ENCODE data around the gene KRT20.
"Not testable (repeated sequence)": the region's sequence is repeated elsewhere in the genome, so short reads cannot be mapped to it uniquely, and the experiment has no call there.

KRT20 gene

DNA sequence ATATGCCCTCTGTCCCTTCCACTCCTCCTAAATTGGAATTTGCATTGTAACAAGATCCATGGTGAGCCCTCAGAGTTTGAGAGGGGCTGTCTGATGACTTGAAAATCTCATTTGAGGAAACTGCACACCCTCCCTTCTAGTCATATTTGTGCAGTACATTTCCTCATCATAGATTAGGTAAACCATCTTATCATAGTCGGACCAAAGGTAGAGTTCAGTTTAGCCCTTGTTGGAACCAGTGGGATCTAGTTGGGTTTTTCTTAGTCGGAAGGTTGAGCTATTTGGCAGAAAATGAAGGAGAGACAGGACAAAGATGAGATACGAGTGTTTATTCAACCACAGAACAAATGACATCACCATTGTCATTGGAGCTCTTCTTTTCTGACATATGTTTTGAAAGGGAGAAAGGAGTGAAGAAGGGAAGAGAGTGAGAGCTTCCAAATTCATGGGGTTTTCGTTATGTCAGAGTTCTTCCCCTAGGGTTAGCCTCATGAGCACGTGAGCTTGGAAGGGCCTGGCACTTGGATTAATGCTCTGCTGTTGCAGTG, 15.8 kb upstream of the KRT20 start:
- DNase-seq (ENCODE audit: low read depth): no peak

DNA sequence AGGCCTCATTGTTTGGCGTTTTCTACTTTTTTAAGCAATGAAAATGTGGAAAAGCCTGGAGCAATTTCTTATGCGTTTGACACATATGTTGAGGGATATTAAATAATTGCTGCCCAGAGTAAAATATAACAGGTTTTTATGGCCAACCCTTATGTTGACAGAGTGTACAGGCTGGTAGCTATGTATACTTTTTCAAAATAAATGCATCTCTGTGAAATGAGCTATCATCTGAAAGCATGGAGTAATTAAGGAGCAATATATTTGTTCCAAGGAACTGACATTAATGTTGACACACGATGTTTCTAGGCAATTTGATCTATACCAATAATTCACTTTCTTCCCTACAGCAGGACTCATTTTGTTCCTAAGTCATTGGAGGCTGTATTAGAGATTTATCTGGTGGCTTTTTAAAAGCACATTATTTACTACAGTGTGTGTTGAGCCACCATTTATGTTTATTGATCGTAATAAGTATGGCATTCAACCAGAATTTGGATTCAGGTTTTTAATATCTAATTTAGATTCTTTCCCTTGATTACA, 11.9 kb upstream of the KRT20 start:
- DNase-seq (ENCODE audit: low read depth): no peak

DNA sequence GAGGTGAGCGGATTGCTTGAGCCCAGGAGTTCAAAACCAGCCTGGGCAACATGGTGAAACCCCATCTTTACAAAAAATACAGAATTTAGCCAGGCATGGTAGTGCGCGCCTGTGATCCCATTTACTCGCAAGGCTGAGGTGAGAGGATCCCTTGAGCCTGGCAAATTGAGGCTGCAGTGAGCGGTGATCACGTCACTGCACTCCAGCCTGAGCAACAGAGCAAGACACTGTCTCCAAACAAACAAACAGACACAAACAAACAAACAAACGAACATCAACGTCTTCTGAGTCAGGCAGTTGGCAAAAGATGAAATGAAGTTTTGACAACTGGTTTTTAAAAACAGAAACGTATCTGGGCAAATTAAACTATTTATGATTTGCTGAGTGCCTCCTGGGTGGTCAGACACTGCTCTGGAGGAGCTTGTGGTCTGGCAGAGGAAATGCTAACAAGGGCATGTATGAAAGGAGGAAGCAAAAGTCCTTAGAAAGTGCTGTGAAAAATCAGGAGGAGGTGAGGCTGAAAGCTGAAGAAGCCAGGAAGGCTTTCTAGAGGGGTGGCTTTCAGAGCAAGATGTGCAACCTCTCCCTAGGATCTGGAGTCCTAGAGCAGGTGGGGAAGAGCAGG, 10.2 kb upstream of the KRT20 start:
- peak; percentile 30 for DNase-seq (ENCODE audit: low read depth)

DNA sequence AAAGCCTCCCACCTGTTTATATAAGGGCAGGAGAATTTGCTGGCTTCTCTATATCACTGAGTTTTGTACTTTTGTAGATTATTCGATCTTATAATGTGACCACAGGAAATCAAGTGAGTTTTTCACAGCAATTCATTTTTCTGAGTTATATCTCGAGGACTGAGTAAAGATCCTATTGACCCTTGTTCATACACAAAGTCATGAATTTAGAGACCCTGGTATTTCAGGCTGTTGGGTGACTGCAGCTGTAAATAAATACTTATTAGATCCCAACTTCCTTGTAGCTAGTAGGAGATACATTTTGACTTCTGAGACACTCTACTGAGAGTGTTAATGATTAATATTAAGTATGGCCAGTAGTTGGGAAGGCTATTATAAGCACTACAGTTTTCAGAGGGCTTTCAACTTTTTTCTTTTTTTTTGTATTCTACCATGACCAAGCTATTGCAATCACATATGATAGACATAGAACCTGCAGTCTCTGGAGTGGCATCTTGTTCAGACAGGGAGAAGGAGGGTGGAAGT, 3.2 kb upstream of the KRT20 start:
- no peak for DNase-seq (ENCODE audit: low read depth)

DNA sequence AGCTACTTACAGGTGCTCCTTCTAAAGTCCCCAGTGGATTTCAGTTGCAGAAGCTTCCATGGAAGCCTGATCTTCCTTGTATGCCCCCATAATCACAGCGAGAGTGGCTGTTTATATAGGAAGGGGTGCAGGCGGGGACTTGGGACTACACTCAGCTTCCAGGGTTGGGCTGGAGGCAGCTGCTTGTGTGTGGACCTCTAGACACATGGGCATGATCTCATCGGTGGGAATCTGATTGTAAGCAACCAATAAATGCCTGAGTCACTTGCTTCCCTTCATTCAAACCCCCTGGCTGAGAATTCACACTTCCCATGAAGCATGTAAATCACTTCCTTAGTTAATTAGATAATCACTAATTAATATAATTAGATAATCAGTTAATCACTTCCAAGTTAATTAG, 1.0 kb upstream of the KRT20 start:
- DNase-seq (ENCODE audit: low read depth): peak; percentile 62

DNA sequence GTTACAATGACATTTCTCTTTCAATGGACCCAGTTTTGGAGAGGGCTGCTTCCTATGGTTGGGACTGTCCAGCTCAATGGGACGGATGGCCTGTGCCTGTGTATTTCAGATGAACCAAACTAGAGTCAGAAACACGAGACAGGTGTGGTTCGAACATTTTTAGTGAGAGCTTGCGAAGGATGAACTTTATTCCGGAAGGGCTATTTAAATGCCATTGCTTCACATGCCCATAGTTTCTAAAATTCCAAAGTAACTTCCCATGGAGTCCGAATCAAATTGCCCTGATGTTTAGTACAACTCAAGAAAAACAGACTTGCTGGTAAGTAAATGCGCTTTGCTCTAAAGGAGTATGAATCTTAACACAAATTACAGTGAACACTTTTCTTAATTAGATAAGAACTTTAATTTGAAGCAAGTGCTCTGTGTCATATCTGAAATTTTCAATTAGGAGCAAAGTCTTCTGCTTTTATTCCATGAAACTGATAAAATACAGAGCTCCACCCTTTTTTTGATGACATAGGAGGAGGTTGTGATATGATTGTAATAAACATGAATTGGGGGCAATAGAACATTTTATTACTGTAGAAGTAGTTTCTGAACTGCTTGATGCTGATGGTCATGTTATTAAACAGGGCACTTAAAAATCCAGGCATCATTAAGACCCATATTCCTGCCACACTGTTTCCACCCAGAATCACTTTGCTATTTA, 1.3 kb downstream of the KRT20 start:
- DNase-seq (ENCODE audit: low read depth): no peak

DNA sequence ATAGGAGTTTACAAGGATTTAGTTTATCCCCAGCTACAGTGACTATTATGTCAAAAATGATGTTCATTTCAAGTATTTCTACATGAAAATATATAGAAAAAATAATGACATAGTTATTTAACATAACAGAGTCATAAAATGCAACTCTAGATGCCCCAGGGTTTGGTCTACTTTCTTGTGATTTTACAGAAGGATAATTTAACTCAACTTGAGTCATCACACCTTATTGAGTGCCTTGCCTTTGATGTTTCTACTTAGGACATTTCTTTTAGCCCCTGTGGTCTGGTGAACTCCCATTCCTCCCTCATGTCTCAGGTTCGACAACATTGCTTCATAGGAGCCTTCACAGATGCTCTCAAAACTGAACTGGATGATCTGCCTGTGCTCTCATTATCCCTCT, 2.0 kb downstream of the KRT20 start:
- no peak for DNase-seq (ENCODE audit: low read depth)

DNA sequence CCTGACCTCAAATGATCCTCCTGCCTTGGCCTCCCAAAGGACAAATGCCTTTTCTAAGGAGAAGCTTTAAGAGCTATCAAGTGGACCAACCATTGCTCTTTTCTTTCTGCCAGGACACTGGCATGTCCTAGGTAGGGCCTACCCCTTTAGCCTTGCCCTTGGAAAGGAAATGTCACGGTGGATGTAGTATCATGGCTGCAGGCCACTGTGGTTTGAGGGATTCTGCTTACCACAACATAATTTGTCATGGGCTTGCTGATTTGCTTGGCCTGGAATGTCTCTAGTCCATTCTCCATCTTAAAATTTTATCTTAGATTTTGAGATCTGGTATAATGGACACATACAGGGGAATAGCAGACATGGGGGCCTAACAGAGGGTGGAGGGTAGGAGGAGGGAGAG, 6.0 kb downstream of the KRT20 start:
- no peak for DNase-seq (ENCODE audit: low read depth)

DNA sequence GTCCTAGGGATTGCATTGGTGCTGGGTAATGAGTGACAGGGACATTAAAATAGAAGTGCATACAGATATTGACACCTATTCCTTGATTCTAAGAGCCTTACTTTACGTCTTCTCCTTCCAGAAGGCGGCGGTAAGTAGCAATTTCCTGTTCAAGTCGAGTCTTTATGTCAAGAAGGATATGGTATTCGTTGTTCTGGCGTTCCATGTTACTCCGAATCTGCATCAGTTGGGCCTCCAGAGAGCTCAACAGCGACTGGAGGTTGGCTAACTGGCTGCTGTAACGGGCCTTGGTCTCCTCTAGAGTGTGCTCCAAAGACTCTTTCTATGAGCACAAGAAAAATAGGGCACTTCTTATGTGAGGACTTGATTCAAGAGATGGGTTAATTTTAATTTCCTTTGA, 7.0 kb downstream of the KRT20 start:
- DNase-seq (ENCODE audit: low read depth): no peak

DNA sequence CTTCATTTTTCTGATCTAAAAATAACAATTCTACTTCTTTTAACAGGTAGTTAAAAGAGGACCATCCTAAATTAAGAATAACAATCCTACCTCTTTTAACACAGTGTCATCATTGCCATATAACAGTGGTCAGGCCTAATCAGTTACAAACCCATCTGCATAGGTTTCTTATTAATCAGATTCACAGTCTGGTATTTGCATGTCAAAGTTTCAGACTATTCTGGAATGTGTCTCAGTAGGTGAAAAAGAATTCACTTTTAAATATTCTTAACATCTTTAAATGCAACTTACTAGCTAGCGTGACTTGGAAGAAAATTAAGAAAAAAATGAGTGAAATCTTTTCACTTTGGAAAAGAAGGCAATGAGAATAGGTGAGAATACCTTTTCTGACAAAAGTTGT, 11.2 kb downstream of the KRT20 start:
- DNase-seq (ENCODE audit: low read depth): peak; percentile 30

DNA sequence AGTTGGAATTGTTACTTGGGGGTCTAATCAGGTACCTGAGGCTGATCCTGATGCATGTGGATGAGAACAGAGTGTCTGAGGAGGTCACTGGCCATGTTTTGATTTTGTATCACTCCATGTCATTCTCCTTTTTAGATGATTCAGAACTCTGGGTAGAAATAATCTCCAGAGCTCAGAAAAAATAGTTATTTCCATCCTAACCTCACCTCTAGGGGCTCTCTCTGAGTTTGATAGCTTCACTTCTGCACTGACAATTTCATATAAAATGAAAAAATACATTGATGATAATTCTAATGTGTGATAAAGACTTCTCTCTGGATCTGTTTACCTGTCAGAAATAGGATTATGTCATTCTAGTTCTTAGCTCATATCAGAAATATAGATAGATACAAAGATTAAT, 11.8 kb downstream of the KRT20 start:
- no peak for DNase-seq (ENCODE audit: low read depth)

DNA sequence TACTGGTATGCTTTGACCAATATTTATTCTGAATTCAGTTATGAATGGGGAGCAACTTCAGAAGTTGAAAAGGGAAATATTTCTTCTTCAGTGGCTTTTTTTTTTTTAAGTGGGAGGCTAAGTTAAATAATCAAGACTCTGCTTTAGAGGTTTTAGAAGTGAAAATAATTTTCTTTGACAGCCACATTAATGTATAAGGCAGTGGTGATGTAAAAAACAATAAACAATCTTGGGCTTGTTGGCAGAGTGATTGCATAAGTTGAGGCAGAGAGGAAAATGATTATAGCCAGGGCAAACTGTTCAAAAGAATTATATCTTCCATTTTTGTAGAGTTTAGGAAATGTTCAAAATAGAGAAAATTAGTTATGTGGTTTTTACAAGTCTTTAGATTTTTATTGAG, 12.6 kb downstream of the KRT20 start:
- peak; percentile 50 for DNase-seq (ENCODE audit: low read depth)

DNA sequence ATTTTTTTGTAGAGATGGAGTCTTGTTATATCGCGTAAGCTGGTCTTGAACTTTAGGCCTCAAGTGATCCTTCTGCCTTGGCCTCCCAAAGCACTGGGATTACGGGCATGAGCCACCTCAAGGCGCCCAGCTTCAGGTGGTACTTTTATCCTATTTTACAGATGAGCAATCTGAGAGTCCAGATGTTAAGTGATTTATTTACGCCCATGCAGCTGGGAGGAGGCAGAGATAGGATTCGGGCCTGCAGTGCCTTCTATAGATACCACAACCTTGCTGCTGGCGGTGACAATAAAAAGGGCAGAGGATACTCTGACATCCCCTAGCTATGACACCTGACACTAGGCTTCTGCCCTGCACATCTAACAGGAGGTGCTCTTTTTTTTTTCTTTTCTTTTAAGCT, 13.7 kb downstream of the KRT20 start:
- DNase-seq (ENCODE audit: low read depth): no peak

DNA sequence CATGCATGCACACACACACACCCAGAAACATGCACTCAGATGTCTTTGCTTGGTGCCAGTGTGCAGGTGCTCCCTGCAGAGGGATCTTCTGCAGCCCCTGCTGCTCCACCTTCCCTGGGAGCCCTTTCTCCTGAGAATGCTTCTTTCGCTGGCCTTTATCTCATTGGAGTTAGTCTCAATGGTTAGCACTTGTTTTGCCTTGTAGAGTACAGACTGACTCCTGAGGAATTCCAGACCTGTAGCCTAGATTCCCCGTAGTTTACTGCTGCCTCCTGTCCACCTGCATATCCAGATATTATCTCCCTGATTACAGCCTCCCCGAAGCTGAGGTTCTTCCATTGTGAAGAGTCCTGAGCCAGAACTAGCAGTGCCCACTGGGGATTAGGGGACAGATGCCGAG, 14.9 kb downstream of the KRT20 start:
- DNase-seq (ENCODE audit: low read depth): no peak

DNA sequence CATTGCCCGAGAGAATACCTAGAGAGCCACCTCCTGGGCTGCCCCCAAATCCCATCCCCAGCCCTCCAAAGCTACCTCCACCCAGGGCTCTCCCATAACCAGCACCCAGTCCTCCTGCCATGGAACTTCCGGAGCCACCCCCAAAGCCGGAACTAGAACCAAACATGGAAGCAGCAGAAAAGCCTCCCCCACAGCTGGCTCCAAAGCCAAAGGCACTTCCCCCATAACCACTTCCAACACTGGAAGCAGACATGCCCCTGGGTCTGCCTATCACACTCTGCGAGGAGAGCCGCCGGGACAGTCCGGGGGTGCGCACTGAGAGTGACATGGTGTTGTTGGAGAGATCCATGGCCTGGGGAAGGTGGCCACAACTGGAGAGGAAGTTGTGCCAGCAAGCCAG, 18.2 kb downstream of the KRT20 start, which contains the start of gene KRT12:
TSS of gene KRT12 (minus strand) at position 386 of the 400 bp plus-strand sequence. CDS start at position 349, 37 bp downstream.
- DNase-seq (ENCODE audit: low read depth): no peak

DNA sequence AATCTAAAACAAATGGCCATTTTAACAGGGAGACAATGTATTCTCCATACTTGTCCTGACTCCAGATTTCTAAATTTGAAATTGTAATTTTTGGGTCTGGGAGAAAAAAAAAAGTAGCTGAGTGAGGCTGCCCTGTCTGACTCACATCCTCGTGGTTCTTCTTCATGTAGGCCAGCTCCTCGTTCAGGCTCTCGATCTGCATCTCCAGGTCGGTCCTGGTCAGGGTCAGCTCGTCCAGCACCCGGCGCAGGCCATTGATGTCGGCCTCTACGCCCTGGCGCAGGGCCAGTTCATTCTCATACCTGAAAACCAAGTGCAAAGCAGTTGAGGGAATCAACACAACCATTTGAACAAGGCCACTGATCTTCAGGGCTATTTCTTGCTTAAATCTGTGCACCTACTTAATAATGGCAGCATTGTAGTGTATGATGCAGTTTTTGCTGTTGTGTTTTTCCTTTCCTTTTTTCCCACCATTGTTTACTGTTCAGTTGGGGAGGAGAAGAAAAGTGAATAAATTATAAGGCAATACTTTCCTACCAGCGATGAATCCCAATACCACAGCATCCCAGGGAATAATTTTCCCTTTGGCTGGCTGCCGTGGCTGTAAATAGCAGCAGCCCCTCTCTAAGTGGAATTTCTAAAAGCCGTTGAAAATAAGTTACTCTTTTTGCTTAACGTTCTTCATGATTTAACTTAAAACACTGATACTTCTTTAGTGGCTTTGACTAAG, 20.2 kb downstream of the KRT20 start:
- no peak for DNase-seq (ENCODE audit: low read depth)

DNA sequence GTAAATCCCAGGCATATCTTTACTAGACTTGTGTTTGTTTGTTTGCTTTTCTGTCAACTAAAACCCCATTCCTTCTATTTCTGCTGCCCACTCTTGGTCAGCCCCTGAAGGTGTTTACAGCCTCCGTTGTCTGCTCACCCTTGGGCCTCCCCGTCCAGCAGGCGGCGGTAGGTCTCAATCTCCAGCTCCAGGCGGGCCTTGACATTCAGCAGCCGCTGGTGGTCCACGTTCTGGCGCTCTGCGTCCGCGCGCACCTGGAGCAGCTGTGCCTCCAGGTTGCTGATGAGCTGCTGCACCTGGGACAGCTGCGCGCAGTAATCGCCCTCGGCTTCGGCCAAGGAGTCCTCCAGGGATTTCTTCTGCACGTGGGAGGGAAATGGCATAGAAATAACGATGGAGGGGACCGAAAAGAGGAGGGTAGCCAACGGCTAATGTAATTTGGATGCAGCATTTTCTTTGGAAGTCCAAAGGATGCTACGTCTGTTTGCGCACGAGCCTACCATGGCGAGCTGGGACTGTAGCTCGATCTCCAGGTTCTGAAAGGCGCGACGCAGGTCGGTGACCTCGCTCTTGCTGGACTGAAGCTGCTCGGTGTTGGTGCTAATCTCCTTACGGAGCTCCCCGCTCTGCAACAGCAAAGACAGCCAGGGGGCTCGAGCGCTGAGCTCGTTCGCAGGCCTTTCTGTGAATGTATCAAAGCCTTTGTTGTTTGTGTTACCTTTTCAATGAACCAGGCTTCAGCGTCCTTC, 21.9 kb downstream of the KRT20 start:
- DNase-seq (ENCODE audit: low read depth): no peak

DNA sequence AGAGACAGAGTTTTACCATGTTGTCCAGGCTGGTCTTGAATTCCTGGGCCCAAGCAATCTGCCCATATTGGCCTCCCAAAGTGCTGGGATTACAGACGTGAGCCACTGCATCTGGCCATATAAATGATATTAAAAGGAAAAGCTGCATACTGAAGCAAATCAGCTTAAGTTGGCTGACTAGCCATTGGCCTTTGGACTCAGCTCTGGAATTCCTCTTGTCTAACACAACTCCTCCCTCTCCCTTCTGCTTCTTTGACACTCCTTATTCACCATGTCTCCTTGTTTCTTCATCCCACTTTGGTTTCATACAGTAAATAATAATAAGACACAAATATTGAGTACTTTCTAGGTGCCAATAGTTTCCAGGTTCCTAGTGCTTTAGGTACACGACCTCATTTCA, 25.5 kb downstream of the KRT20 start:
- no peak for DNase-seq (ENCODE audit: low read depth)

DNA sequence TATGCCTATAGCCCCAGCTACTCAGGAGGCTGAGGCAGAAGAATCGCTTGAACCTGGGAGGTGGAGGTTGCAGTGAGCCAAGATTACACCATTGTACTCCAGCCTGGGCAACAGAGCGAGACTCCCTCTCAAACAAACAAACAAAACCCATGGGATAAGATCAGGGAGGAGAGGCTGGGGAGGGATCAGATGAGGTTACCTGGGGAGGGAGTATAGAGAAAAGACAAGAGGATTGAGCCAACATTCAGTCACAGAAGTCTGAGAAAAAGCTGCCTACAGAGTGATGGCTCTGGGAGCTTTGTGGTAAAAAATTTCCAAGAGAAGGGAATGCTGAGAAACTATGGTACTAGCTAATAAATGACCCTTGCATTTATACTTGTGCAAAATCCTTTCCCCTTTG, 26.4 kb downstream of the KRT20 start:
- not testable (repeated sequence) for DNase-seq (ENCODE audit: low read depth)

DNA sequence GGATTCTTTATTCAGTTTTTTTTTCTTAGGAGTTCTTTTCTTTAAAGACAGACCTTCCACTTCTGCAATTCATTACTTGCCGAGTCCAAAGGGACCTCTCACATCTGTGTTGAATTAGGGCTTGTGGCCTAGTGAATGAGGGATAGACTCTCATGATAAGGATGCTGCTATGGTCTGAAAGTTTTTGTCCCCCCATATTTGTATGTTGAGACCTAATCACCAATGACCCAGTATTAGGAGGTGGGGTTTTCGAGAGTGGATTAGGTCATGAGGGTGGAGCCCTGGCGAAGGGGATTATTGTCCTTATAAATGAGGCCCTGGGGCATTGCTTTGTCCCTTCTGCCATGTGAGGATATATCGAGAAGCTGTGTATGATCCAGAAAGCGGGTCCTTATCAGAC, 27.5 kb downstream of the KRT20 start:
- peak; percentile 78 for DNase-seq (ENCODE audit: low read depth)

DNA sequence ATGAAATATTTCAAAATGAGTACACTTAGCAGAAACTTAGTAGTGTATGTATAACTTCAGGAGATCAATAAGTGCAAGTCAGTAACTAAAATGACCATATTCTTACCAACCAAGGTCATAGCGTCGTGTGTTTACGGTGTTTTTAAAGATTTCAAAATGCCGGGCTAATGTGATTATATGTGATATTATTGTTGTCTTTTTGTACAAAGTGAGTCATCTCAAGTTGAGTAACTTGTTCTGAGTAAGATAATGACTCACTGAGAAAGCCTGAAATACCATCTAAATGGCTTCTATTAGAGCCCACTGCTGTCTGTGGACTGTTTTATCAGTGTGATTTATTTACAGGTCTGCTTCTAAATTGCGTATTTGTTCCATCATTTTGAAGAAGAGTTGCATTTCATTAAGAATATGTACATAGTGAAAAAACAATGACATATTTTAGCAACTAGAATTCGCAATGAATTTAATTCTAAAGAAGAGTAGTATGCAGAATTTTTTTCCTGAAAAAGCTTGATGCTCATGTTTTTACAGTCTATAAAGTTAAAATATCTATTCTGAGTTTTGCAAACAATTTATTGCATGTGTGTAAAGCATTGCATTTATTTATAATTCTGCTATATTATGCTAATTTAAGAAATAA, 30.7 kb downstream of the KRT20 start:
- DNase-seq (ENCODE audit: low read depth): peak; percentile 93
